CD4-positive, alpha-beta memory T cell (primary cell): ENCODE data around the gene CAMK2G. TPM values are rescaled to one million over a fixed set of nuclear protein-coding genes. Genes with fewer than 3 reads are reported as not detected.

Experiments used
- CTCF ChIA-PET: fragments of 350-600 bp; sonication (Branson Sonifier 250); formaldehyde crosslinking; loops from one replicate; lab custom pipeline; 2021; ENCODE audit warnings: inconsistent platforms; ENCODE audit not compliant: partially characterized antibody; lab: Charles Lee
- POLR2A ChIA-PET: fragments of 350-600 bp; sonication (Branson Sonifier 250); formaldehyde crosslinking; loops from one replicate; lab custom pipeline; 2021; ENCODE audit not compliant: partially characterized antibody; lab: Charles Lee
- DNase-seq, 5 donors: peaks; one replicate each; pipeline versions ENCODE4 v3.0.0 to v3.0.0-alpha.2; 2020 to 2022; ENCODE audit warnings: mixed read lengths in 1 of 5
- H3K27ac ChIP-seq: one replicate; pipeline ENCODE4 v1.7.0; 2013; ENCODE audit warnings: low read depth, low read length
- H3K27me3 ChIP-seq: 2 replicates; pipeline ENCODE4 v1.7.0; 2013; ENCODE audit warnings: mild to moderate bottlenecking, low read length, moderate library complexity; ENCODE audit not compliant: insufficient read depth
- H3K36me3 ChIP-seq: 2 replicates; pipeline ENCODE4 v1.7.0; 2013; ENCODE audit warnings: mild to moderate bottlenecking, low read length, moderate library complexity; ENCODE audit not compliant: insufficient read depth
- H3K4me1 ChIP-seq: 2 replicates; pipeline ENCODE4 v1.7.0; 2013; ENCODE audit warnings: mild to moderate bottlenecking, low read length, moderate library complexity; ENCODE audit not compliant: insufficient read depth
- H3K4me3 ChIP-seq, 2 donors: one replicate each; pipeline ENCODE4 v1.7.0; 2013; ENCODE audit warnings: low read length in 2 of 2, mild to moderate bottlenecking in 1 of 2
- H3K9me3 ChIP-seq, 2 donors: one replicate each; pipeline ENCODE4 v1.7.0; 2013; ENCODE audit warnings: low read length in 2 of 2, control low read depth in 1 of 2; ENCODE audit not compliant: control insufficient read depth in 1 of 2
- H3K27ac Mint-ChIP-seq, 7 donors: one replicate each; pipeline ENCODE4 v1.8.0; 2020 to 2021; ENCODE audit warnings: mixed read lengths in 7 of 7, mild to moderate bottlenecking in 6 of 7, inconsistent platforms in 3 of 7, moderate library complexity in 3 of 7
- H3K27me3 Mint-ChIP-seq, 2 donors: one replicate each; pipeline ENCODE4 v1.8.0; 2020 to 2021; ENCODE audit warnings: mixed read lengths in 2 of 2
- H3K36me3 Mint-ChIP-seq, 2 donors: one replicate each; pipeline ENCODE4 v1.8.0; 2020 to 2021; ENCODE audit warnings: mixed read lengths in 2 of 2, inconsistent platforms in 1 of 2, mild to moderate bottlenecking in 1 of 2
- H3K4me1 Mint-ChIP-seq, 4 donors: one replicate each; pipeline ENCODE4 v1.8.0; 2020 to 2021; ENCODE audit warnings: mixed read lengths in 4 of 4, mild to moderate bottlenecking in 1 of 4
- H3K4me3 Mint-ChIP-seq, 8 donors: one replicate each; pipeline ENCODE4 v1.8.0; 2020 to 2021; ENCODE audit warnings: mixed read lengths in 8 of 8, mild to moderate bottlenecking in 7 of 8, moderate library complexity in 6 of 8, inconsistent platforms in 3 of 8
- H3K9me3 Mint-ChIP-seq, 8 donors: one replicate each; pipeline ENCODE4 v1.8.0; 2020 to 2021; ENCODE audit warnings: mixed read lengths in 8 of 8, mild to moderate bottlenecking in 5 of 8, inconsistent platforms in 3 of 8, moderate library complexity in 1 of 8
- intact Hi-C: fragments of 100-400 bp; cut with micrococcal nuclease; formaldehyde crosslinking; loops from one replicate; pipeline ENCODE4 v1.15.1; 2023
- polyA plus RNA-seq, 2 donors: library from polyadenylated mRNA; unstranded; fragments of 300-500 nt; fragmentation: Illumina TruSeq; gene quantifications; one replicate each; pipeline ENCODE4 v1.2.3, GENCODE V29; 2021
- total RNA-seq, 2 experiments: library from RNA; stranded (reverse); gene quantifications; one replicate each; pipeline ENCODE4 v1.2.3, GENCODE V29; 2021

Gene CAMK2G
- total and polyA plus RNA-seq, 4 experiments from 2014 or later = 3.8 to 70.4 (median 36.0) TPM

DNA sequence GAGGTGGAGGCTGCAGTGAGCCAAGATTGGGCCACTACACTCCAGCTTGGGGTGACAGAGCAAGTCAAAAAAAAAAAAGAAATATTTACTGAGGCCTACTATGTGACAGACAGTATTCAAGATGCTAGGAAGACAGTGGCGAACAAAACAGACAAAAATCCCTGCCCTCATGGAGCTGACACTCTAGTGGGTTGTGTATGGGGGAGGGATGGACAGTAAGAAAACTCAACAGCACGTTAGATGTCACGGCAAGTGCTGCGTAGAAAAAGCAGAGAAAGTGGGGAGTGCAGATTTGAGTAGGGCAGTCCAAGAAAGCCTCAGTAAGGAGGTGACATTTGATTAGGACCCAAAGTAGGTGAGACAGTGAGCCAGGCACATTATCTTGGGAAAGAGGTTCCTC is 10.1 kb downstream of the CAMK2G start:
- Histone ChIP-seq H3K4me1 (peaks cover 92% of the 10 kb centered on the region), H3K9me3 (no peaks in the 10 kb centered on the region), H3K36me3 (peaks cover 32% of the 10 kb centered on the region), H3K4me3 (no peak overlapping the region), H3K27me3 (no peaks in the 10 kb centered on the region), H3K27ac (no peak overlapping the region)
- no peaks in the 10 kb centered on the region for H3K27me3 Mint-ChIP-seq
- H3K36me3 Mint-ChIP-seq = peaks cover 10 to 61% of the 10 kb centered on the region in 2 donors
- intact Hi-C loops = no loop called here
- no peak for DNase-seq
- peak overlapping the region; percentile 86 to 98 (median 93) for H3K27ac Mint-ChIP-seq
- ChIA-PET CTCF (interaction anchor here (0.7 to 13.4 kb wide), 8 partner anchors 11 to 76 kb away, joined by 3 to 199 read pairs (median 8); no protein-coding TSS in a partner anchor), POLR2A (interaction anchor here (0.6 to 4.2 kb wide), 7 partner anchors 8 to 54 kb away, joined by 3 to 59 read pairs (median 8); partner anchors contain the start of gene CAMK2G)
- H3K4me1 Mint-ChIP-seq = peaks cover 49 to 97% (median 80%) of the 10 kb centered on the region in 4 donors
- H3K9me3 Mint-ChIP-seq = peaks cover 0 to 2% (median 0%) of the 10 kb centered on the region in 8 donors
- H3K4me3 Mint-ChIP-seq = peak overlapping the region in 7 of 8 donors; percentile 61 to 93 (median 86)

DNA sequence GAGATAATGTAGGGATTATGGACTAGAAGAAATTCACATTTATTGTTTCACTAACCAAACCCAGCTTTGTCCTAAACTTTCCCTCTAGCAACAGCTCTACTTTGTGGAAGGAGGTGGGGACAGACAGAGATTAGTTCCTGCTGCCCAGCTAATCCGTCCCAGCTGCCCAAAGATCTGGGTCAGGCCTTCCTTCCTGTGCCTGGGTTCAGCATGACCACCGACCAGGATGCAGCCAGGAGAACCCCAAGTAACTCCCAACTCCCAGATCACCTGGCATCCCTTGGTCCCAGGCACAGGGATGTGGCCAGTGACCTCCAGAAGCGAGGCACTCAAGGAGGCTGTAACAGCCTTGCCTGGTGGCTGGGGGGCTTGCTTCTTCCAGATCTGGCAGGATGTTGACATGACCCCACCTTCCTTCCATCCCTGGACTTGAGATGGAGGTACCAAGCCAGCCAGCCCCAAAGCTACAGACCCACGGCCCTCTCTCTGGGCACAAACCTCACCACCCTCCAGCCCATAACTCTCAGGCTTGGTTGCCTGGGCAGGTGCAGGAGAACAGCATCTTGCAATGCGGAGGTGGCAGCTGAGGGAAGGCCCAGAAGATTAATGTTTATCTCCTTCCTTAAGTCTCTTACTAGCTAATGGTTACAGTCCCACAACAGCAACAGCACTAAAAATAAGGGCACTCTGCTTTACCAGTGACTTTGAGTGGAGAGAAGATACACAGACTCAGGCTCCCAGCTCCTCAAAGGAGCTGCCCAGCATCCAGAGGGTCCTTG is 11.1 kb downstream of the CAMK2G start:
- intact Hi-C loops = no loop called here

DNA sequence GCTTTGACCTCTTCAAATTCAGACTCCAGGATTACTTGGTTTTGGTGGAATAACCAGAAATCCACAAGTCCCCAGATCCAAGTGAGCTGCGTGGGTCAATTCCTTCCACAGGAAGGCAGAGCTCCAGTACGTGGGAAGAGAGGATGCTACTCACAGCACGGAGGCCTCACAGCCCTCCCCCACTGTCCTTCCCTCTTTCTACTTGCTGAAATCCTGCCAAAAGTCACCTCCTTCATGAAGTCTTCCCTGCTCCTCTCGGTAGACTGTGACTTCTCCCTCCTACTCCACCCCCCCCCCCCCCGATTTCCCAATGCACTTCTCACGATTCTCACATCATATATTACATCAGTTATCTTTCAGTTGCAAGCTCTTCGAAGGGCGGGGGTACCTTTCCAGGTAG is 12.3 kb downstream of the CAMK2G start:
- H3K36me3 Mint-ChIP-seq = peaks cover 22 to 60% of the 10 kb centered on the region in 2 donors
- H3K27me3 Mint-ChIP-seq = no peaks in the 10 kb centered on the region
- H3K27ac Mint-ChIP-seq = peak overlapping the region in 6 of 7 donors; percentile 4 to 90 (median 67)
- H3K4me3 Mint-ChIP-seq = peak overlapping the region in 3 of 8 donors; percentile 12 to 36 (median 30)
- Histone ChIP-seq H3K4me1 (peaks cover 95% of the 10 kb centered on the region), H3K9me3 (no peaks in the 10 kb centered on the region), H3K4me3 (no peak overlapping the region), H3K36me3 (peaks cover 27% of the 10 kb centered on the region), H3K27ac (no peak overlapping the region), H3K27me3 (no peaks in the 10 kb centered on the region)
- ChIA-PET POLR2A (interaction anchor here (0.5 to 3.2 kb wide), 6 partner anchors 9 to 96 kb away, joined by 3 to 18 read pairs (median 4); partner anchors contain the start of gene CAMK2G), CTCF (interaction anchor here (1.0 to 13.4 kb wide), 6 partner anchors 10 to 79 kb away, joined by 3 to 199 read pairs (median 18); partner anchors contain the start of gene CAMK2G)
- H3K9me3 Mint-ChIP-seq = peaks cover 0 to 2% (median 0%) of the 10 kb centered on the region in 8 donors
- DNase-seq = no peak
- intact Hi-C loops = no loop called here
- H3K4me1 Mint-ChIP-seq = peaks cover 56 to 97% (median 79%) of the 10 kb centered on the region in 4 donors

More for the DNA sequence above, 11.1 kb downstream of the CAMK2G start:
- H3K27me3 ChIP-seq = no peaks in the 10 kb centered on the region
- H3K4me3 ChIP-seq = no peak overlapping the region
- Mint-ChIP-seq H3K4me3 (peak overlapping the region in 3 of 8 donors; percentile 23 to 32 (median 25)), H3K27me3 (no peaks in the 10 kb centered on the region), H3K9me3 (peaks cover 0 to 2% (median 0%) of the 10 kb centered on the region in 8 donors), H3K27ac (peak overlapping the region; percentile 57 to 97 (median 82)), H3K4me1 (peaks cover 49 to 97% (median 79%) of the 10 kb centered on the region in 4 donors), H3K36me3 (peaks cover 16 to 60% of the 10 kb centered on the region in 2 donors)
- ChIA-PET POLR2A (interaction anchor here (1.2 to 4.2 kb wide), 5 partner anchors 9 to 16 kb away, joined by 4 to 59 read pairs (median 10); partner anchors contain the start of gene CAMK2G), CTCF (interaction anchor here (1.4 to 13.4 kb wide), 6 partner anchors 11 to 78 kb away, joined by 6 to 199 read pairs (median 18); no protein-coding TSS in a partner anchor)
- H3K27ac ChIP-seq = no peak overlapping the region
- no peaks in the 10 kb centered on the region for H3K9me3 ChIP-seq
- DNase-seq = no peak
- peaks cover 34% of the 10 kb centered on the region for H3K36me3 ChIP-seq
- H3K4me1 ChIP-seq = peaks cover 95% of the 10 kb centered on the region

DNA sequence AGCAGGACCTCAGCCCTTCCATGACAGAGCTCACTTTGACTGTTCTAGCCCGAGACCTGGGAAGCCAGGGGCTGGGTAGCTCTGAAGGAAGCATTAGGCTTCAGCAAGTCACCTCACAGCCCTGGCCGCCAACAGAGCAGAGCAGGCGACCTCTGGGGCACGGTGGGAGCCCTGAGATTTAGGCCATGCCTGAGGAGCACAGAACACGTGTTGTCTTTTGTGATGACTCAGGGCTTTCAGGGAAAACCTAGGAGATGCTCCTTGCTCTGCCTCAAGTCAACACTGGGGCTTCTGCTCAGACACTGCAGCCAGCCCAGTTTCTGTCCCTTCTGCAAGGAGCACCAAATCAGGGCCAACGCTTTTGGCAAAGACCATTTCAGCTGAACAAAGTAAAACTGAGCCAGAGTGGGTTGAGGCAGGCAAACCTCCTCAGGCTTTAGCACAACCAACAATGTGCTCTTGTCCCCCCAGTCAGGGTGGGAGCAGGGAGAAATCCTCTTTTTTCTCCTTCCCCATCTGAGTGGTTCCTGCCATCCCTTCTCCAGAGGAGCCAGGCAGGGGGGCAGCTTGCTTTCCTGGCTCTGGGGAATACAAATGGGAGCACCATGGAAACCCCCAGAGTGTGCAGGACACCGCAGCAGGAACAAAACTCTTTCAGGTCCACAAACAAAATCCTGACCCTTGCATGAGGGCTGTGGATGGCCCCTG is 14.4 kb downstream of the CAMK2G start:
- Histone ChIP-seq H3K27me3 (no peaks in the 10 kb centered on the region), H3K4me3 (no peak overlapping the region), H3K36me3 (peaks cover 35% of the 10 kb centered on the region), H3K27ac (peak overlapping the region; percentile 44), H3K9me3 (no peaks in the 10 kb centered on the region), H3K4me1 (peaks cover 78% of the 10 kb centered on the region)
- CTCF ChIA-PET = interaction anchor here (1.1 to 13.4 kb wide), 7 partner anchors 10 to 222 kb away, joined by 3 to 199 read pairs (median 7); partner anchors contain the start of gene CAMK2G
- H3K4me3 Mint-ChIP-seq = peak overlapping the region in 7 of 8 donors; percentile 9 to 83 (median 62)
- peaks cover 24 to 61% of the 10 kb centered on the region in 2 donors for H3K36me3 Mint-ChIP-seq
- H3K9me3 Mint-ChIP-seq = no peaks in the 10 kb centered on the region
- intact Hi-C loops = loop anchor here (2.0 kb wide), 1 partner anchor 15 kb away; the partner anchor contains the start of gene CAMK2G
- no peaks in the 10 kb centered on the region for H3K27me3 Mint-ChIP-seq
- H3K4me1 Mint-ChIP-seq = peaks cover 44 to 93% (median 68%) of the 10 kb centered on the region in 4 donors
- DNase-seq = no peak
- H3K27ac Mint-ChIP-seq = peak overlapping the region; percentile 87 to 95 (median 91)
- POLR2A ChIA-PET = interaction anchor here (0.7 to 3.4 kb wide), 8 partner anchors 8 to 79 kb away, joined by 3 to 24 read pairs (median 6); partner anchors contain the start of genes CAMK2G and CHCHD1

DNA sequence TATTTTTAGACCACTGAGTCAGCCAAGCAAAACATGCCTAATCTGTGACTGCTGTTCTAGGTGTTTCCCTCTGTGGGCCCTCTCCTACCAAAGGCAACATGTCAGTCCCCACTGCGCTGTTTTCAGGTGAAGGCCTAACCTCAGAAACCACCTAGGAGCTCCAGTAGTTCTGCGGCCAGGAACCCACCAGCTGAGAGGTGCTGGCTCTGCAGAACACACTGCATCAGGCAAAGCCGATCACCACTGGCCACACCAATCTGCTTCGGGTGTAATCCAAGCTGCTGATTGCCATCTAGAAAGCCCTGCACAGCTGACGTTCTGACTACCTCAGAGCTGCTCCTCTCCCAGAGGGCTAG is 14.9 kb downstream of the CAMK2G start:
- no peaks in the 10 kb centered on the region for H3K9me3 ChIP-seq
- H3K27me3 ChIP-seq = no peaks in the 10 kb centered on the region
- no peaks in the 10 kb centered on the region for H3K27me3 Mint-ChIP-seq
- H3K27ac ChIP-seq = peak overlapping the region; percentile 44
- H3K9me3 Mint-ChIP-seq = no peaks in the 10 kb centered on the region
- peaks cover 73% of the 10 kb centered on the region for H3K4me1 ChIP-seq
- peak; percentile 43 to 82 (median 52) for DNase-seq
- peaks cover 40% of the 10 kb centered on the region for H3K36me3 ChIP-seq
- H3K36me3 Mint-ChIP-seq = peaks cover 24 to 66% of the 10 kb centered on the region in 2 donors
- intact Hi-C loops = loop anchor here (2.0 kb wide), 1 partner anchor 15 kb away; the partner anchor contains the start of gene CAMK2G
- ChIA-PET CTCF (interaction anchor here (0.6 to 13.4 kb wide), 9 partner anchors 10 to 222 kb away, joined by 3 to 199 read pairs (median 6); partner anchors contain the start of gene CAMK2G), POLR2A (interaction anchor here (0.7 to 3.4 kb wide), 8 partner anchors 9 to 78 kb away, joined by 3 to 24 read pairs (median 6); partner anchors contain the start of genes CAMK2G and CHCHD1)
- H3K27ac Mint-ChIP-seq = peak overlapping the region; percentile 87 to 95 (median 91)
- peaks cover 43 to 88% (median 63%) of the 10 kb centered on the region in 4 donors for H3K4me1 Mint-ChIP-seq
- peak overlapping the region in 7 of 8 donors; percentile 9 to 83 (median 62) for H3K4me3 Mint-ChIP-seq
- H3K4me3 ChIP-seq = no peak overlapping the region

DNA sequence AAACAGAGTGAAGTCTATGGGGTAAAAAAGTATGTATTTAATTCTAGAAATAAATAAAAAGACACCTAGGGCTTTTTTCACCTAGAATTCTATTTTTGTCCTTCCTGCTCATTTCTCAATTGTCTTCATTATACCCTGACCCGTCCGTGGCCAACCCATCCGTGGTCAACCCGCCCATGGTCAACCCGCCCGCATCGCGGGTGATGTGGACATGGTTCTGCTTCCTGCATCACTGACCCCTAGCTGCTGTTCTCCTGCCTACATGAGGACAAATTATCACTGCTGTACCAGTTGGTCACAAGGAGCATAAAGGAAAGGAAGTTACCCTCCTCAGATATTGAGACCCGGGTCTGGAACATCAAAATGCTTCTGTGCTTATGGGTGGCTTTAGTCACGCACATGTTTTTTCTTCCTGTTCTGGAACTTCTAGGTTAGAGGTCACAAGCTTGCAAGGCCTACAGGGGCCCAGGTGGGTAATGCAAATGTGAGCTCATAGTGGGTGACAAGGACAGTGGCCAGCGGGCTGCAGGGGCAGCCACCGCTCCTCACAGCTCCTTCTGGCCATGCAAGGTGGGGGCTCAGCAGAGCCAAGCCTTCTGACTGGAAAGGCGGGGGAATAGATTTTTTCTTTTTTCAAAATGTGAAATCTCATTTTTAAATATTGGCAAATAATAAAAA is 15.5 kb downstream of the CAMK2G start:
- Mint-ChIP-seq H3K9me3 (no peaks in the 10 kb centered on the region), H3K36me3 (peaks cover 24 to 65% of the 10 kb centered on the region in 2 donors), H3K4me1 (peaks cover 39 to 83% (median 59%) of the 10 kb centered on the region in 4 donors), H3K4me3 (peak overlapping the region; percentile 32 to 83 (median 71)), H3K27me3 (no peaks in the 10 kb centered on the region), H3K27ac (peak overlapping the region; percentile 86 to 95 (median 91))
- H3K27ac ChIP-seq = peak overlapping the region; percentile 44
- peaks cover 45% of the 10 kb centered on the region for H3K36me3 ChIP-seq
- no peak for DNase-seq
- ChIA-PET POLR2A (interaction anchor here (0.7 to 3.4 kb wide), 8 partner anchors 9 to 78 kb away, joined by 3 to 24 read pairs (median 6); partner anchors contain the start of genes CAMK2G and CHCHD1), CTCF (interaction anchor here (0.6 to 13.4 kb wide), 9 partner anchors 9 to 223 kb away, joined by 3 to 199 read pairs (median 6); partner anchors contain the start of gene CAMK2G)
- H3K9me3 ChIP-seq = no peaks in the 10 kb centered on the region
- no peaks in the 10 kb centered on the region for H3K27me3 ChIP-seq
- no peak overlapping the region for H3K4me3 ChIP-seq
- peaks cover 67% of the 10 kb centered on the region for H3K4me1 ChIP-seq
- intact Hi-C loops = loop anchor here (2.0 kb wide), 1 partner anchor 16 kb away; the partner anchor contains the start of gene CAMK2G
